ENCODE data around the gene ATP6V0B. TPM values are rescaled to one million over a fixed set of nuclear protein-coding genes. Genes with fewer than 3 reads are reported as not detected.

Gene ATP6V0B
- total and polyA plus RNA-seq, 2 experiments from 2014 or later: 112 to 142 TPM

DNA sequence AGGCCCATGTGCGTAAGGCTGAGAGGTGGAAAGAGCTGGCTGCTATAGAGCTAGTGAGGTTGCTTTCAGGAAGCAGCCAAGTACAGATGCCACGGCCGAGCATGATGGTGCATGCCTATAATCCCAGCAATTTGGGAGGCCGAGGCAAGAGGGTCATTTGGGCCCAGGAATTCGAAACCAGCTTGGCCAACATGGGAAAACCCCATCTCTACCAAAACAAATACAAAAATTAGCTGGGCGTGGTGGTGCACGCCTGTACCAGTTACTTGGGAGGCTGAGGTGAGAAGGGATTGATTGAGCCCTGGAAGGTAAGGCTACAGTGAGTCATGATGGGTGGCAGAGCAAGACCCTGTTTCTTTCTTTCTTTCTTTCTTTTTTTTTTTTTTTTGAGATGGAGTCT is 19.3 kb downstream of the ATP6V0B start:
- DNase-seq (ENCODE audit: low spot score): no peak
- H3K4me3 ChIP-seq: no peak overlapping the region
- Mint-ChIP-seq H3K9me3 (no peaks in the 10 kb centered on the region), H3K27me3 (ENCODE audit: insufficient read depth, low read depth, poor library complexity) (peaks cover 41% of the 10 kb centered on the region), H3K27ac (no peak overlapping the region), H3K36me3 (ENCODE audit: low read depth) (peaks cover 11% of the 10 kb centered on the region; the same call in 2 of the 3 replicates), H3K4me3 (no peak overlapping the region; the same call in 2 of the 3 replicates), H3K4me1 (peaks cover 33% of the 10 kb centered on the region)
- H3K4me2 ChIP-seq: no peak overlapping the region
- H3K36me3 ChIP-seq (ENCODE audit: insufficient read depth): no peaks in the 10 kb centered on the region
- no peaks in the 10 kb centered on the region for H4K20me1 ChIP-seq (replicated peaks; ENCODE audit: insufficient read depth)
- H3K27ac ChIP-seq (ENCODE audit: low read depth): no peak overlapping the region
- H2AFZ ChIP-seq: no peak overlapping the region
- H3K79me2 ChIP-seq (replicated peaks; ENCODE audit: insufficient read depth): no peaks in the 10 kb centered on the region
- peaks cover 21% of the 10 kb centered on the region for H3F3A ChIP-seq (replicated peaks; ENCODE audit: low read depth)
- no peaks in the 10 kb centered on the region for H3K9me2 ChIP-seq (ENCODE audit: insufficient read depth)
- ATAC-seq: no peak
- H3K4me1 ChIP-seq (ENCODE audit: insufficient read depth): peaks cover 10% of the 10 kb centered on the region
- TF ChIP-seq, protein P1, sequence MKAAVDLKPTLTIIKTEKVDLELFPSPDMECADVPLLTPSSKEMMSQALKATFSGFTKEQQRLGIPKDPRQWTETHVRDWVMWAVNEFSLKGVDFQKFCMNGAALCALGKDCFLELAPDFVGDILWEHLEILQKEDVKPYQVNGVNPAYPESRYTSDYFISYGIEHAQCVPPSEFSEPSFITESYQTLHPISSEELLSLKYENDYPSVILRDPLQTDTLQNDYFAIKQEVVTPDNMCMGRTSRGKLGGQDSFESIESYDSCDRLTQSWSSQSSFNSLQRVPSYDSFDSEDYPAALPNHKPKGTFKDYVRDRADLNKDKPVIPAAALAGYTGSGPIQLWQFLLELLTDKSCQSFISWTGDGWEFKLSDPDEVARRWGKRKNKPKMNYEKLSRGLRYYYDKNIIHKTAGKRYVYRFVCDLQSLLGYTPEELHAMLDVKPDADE (IDR thresholded peaks at IDR 0.05): no peak
- TF ChIP-seq, protein P2, sequence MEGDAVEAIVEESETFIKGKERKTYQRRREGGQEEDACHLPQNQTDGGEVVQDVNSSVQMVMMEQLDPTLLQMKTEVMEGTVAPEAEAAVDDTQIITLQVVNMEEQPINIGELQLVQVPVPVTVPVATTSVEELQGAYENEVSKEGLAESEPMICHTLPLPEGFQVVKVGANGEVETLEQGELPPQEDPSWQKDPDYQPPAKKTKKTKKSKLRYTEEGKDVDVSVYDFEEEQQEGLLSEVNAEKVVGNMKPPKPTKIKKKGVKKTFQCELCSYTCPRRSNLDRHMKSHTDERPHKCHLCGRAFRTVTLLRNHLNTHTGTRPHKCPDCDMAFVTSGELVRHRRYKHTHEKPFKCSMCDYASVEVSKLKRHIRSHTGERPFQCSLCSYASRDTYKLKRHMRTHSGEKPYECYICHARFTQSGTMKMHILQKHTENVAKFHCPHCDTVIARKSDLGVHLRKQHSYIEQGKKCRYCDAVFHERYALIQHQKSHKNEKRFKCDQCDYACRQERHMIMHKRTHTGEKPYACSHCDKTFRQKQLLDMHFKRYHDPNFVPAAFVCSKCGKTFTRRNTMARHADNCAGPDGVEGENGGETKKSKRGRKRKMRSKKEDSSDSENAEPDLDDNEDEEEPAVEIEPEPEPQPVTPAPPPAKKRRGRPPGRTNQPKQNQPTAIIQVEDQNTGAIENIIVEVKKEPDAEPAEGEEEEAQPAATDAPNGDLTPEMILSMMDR (conservative IDR thresholded peaks at IDR 0.05; ENCODE audit: low read depth in 2 of 2): no peak
- no peak for TF ChIP-seq EZH2 (IDR thresholded peaks at IDR 0.05; ENCODE audit: low read depth, unreplicated experiment)
- no peak for TF ChIP-seq CREB1 (CRISPR knock-in tag; IDR thresholded peaks at IDR 0.05; ENCODE audit: low read depth)
- TF ChIP-seq POLR2AphosphoS5 (IDR thresholded peaks at IDR 0.05; ENCODE audit: low read depth): no peak
- no peak for TF ChIP-seq ZNF114 (CRISPR knock-in tag; IDR thresholded peaks at IDR 0.05)
- no peak for TF ChIP-seq NANOG (IDR thresholded peaks at IDR 0.05; ENCODE audit: borderline replicate concordance)
- no peak for TF ChIP-seq STAT1 (IDR thresholded peaks at IDR 0.05; ENCODE audit: unreplicated experiment)
- no peak for TF ChIP-seq EZH2phosphoT487 (IDR thresholded peaks at IDR 0.05; ENCODE audit: unreplicated experiment)
- TF ChIP-seq, protein P3, sequence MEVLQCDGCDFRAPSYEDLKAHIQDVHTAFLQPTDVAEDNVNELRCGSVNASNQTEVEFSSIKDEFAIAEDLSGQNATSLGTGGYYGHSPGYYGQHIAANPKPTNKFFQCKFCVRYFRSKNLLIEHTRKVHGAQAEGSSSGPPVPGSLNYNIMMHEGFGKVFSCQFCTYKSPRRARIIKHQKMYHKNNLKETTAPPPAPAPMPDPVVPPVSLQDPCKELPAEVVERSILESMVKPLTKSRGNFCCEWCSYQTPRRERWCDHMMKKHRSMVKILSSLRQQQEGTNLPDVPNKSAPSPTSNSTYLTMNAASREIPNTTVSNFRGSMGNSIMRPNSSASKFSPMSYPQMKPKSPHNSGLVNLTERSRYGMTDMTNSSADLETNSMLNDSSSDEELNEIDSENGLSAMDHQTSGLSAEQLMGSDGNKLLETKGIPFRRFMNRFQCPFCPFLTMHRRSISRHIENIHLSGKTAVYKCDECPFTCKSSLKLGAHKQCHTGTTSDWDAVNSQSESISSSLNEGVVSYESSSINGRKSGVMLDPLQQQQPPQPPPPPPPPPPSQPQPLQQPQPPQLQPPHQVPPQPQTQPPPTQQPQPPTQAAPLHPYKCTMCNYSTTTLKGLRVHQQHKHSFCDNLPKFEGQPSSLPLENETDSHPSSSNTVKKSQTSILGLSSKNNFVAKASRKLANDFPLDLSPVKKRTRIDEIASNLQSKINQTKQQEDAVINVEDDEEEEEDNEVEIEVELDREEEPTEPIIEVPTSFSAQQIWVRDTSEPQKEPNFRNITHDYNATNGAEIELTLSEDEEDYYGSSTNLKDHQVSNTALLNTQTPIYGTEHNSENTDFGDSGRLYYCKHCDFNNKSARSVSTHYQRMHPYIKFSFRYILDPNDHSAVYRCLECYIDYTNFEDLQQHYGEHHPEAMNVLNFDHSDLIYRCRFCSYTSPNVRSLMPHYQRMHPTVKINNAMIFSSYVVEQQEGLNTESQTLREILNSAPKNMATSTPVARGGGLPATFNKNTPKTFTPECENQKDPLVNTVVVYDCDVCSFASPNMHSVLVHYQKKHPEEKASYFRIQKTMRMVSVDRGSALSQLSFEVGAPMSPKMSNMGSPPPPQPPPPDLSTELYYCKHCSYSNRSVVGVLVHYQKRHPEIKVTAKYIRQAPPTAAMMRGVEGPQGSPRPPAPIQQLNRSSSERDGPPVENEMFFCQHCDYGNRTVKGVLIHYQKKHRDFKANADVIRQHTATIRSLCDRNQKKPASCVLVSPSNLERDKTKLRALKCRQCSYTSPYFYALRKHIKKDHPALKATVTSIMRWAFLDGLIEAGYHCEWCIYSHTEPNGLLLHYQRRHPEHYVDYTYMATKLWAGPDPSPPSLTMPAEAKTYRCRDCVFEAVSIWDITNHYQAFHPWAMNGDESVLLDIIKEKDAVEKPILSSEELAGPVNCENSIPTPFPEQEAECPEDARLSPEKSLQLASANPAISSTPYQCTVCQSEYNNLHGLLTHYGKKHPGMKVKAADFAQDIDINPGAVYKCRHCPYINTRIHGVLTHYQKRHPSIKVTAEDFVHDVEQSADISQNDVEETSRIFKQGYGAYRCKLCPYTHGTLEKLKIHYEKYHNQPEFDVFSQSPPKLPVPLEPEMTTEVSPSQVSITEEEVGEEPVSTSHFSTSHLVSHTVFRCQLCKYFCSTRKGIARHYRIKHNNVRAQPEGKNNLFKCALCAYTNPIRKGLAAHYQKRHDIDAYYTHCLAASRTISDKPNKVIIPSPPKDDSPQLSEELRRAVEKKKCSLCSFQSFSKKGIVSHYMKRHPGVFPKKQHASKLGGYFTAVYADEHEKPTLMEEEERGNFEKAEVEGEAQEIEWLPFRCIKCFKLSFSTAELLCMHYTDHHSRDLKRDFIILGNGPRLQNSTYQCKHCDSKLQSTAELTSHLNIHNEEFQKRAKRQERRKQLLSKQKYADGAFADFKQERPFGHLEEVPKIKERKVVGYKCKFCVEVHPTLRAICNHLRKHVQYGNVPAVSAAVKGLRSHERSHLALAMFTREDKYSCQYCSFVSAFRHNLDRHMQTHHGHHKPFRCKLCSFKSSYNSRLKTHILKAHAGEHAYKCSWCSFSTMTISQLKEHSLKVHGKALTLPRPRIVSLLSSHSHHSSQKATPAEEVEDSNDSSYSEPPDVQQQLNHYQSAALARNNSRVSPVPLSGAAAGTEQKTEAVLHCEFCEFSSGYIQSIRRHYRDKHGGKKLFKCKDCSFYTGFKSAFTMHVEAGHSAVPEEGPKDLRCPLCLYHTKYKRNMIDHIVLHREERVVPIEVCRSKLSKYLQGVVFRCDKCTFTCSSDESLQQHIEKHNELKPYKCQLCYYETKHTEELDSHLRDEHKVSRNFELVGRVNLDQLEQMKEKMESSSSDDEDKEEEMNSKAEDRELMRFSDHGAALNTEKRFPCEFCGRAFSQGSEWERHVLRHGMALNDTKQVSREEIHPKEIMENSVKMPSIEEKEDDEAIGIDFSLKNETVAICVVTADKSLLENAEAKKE (CRISPR knock-in tag; IDR thresholded peaks at IDR 0.05): no peak
- TF ChIP-seq JUNB (IDR thresholded peaks at IDR 0.05; ENCODE audit: unreplicated experiment): no peak
- TF ChIP-seq ZNF331 (CRISPR knock-in tag; IDR thresholded peaks at IDR 0.05; ENCODE audit: low read depth): no peak
- TF ChIP-seq, protein P4, sequence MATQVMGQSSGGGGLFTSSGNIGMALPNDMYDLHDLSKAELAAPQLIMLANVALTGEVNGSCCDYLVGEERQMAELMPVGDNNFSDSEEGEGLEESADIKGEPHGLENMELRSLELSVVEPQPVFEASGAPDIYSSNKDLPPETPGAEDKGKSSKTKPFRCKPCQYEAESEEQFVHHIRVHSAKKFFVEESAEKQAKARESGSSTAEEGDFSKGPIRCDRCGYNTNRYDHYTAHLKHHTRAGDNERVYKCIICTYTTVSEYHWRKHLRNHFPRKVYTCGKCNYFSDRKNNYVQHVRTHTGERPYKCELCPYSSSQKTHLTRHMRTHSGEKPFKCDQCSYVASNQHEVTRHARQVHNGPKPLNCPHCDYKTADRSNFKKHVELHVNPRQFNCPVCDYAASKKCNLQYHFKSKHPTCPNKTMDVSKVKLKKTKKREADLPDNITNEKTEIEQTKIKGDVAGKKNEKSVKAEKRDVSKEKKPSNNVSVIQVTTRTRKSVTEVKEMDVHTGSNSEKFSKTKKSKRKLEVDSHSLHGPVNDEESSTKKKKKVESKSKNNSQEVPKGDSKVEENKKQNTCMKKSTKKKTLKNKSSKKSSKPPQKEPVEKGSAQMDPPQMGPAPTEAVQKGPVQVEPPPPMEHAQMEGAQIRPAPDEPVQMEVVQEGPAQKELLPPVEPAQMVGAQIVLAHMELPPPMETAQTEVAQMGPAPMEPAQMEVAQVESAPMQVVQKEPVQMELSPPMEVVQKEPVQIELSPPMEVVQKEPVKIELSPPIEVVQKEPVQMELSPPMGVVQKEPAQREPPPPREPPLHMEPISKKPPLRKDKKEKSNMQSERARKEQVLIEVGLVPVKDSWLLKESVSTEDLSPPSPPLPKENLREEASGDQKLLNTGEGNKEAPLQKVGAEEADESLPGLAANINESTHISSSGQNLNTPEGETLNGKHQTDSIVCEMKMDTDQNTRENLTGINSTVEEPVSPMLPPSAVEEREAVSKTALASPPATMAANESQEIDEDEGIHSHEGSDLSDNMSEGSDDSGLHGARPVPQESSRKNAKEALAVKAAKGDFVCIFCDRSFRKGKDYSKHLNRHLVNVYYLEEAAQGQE (IDR thresholded peaks at IDR 0.05; ENCODE audit: unreplicated experiment): no peak
- H3K27me3 ChIP-seq (ENCODE audit: insufficient read depth): peaks cover 11% of the 10 kb centered on the region; the same call in 1 of the 2 replicates
